ENCODE measurements around the gene PTGDR. TPM values are rescaled to one million over a fixed set of nuclear protein-coding genes. Genes with fewer than 3 reads are reported as not detected.
A peak's percentile ranks its signal among the peaks of the same experiment; 100 is the strongest.

The PTGDR gene
- total RNA-seq, 2 donors from 2014 or later = 0.18 TPM; not detected in 1

- peak in 1 of 2 donors; percentile 35 for ATAC-seq
- Mint-ChIP-seq H3K9me3 (peaks cover 3 to 5% of the 10 kb centered on the region in 2 donors), H3K27ac (no peak overlapping the region), H3K36me3 (peaks cover 0 to 7% of the 10 kb centered on the region in 2 donors)
- DNase-seq (ENCODE audit: low spot score in 2 of 2) = no peak
Measured at GRCh38 chr14:52286661-52287649, 19.5 kb downstream of the PTGDR start.

GRCh38 chr14:52296378-52296777 lies 28.9 kb downstream of the PTGDR start:
- Mint-ChIP-seq H3K9me3 (no peaks in the 10 kb centered on the region), H3K36me3 (no peaks in the 10 kb centered on the region), H3K27ac (no peak overlapping the region)
- DNase-seq (ENCODE audit: low spot score in 2 of 2) (no peak), ATAC-seq (no peak)

GRCh38 chr14:52298795-52299194 lies 31.3 kb downstream of the PTGDR start:
- DNase-seq (ENCODE audit: low spot score in 2 of 2) (no peak), ATAC-seq (no peak)
- H3K27ac Mint-ChIP-seq = no peak overlapping the region
- no peaks in the 10 kb centered on the region for H3K9me3 Mint-ChIP-seq
- no peaks in the 10 kb centered on the region for H3K36me3 Mint-ChIP-seq

GRCh38 chr14:52299692-52300278 lies 32.3 kb downstream of the PTGDR start:
- H3K27ac Mint-ChIP-seq = no peak overlapping the region
- ATAC-seq (peak in 1 of 2 donors; percentile 26), DNase-seq (ENCODE audit: low spot score in 2 of 2) (no peak)
- no peaks in the 10 kb centered on the region for H3K36me3 Mint-ChIP-seq
- no peaks in the 10 kb centered on the region for H3K9me3 Mint-ChIP-seq

- Mint-ChIP-seq H3K27ac (peak overlapping the region in 1 of 2 donors; percentile 51), H3K36me3 (peaks cover 0 to 4% of the 10 kb centered on the region in 2 donors), H3K9me3 (no peaks in the 10 kb centered on the region)
- DNase-seq (ENCODE audit: low spot score in 2 of 2) (no peak), ATAC-seq (no peak)
Measured at GRCh38 chr14:52303236-52303635, 35.7 kb downstream of the PTGDR start.

- ATAC-seq (no peak), DNase-seq (ENCODE audit: low spot score in 2 of 2) (no peak)
- Mint-ChIP-seq H3K9me3 (no peaks in the 10 kb centered on the region), H3K27ac (no peak overlapping the region), H3K36me3 (peaks cover 0 to 6% of the 10 kb centered on the region in 2 donors)
Measured at GRCh38 chr14:52304248-52304904, 36.9 kb downstream of the PTGDR start.

GRCh38 chr14:52305014-52305413 lies 37.5 kb downstream of the PTGDR start:
- ATAC-seq (no peak), DNase-seq (ENCODE audit: low spot score in 2 of 2) (no peak)
- Mint-ChIP-seq H3K9me3 (no peaks in the 10 kb centered on the region), H3K36me3 (peaks cover 0 to 6% of the 10 kb centered on the region in 2 donors), H3K27ac (no peak overlapping the region)

- Mint-ChIP-seq H3K27ac (peak overlapping the region in 1 of 2 donors; percentile 33), H3K9me3 (no peaks in the 10 kb centered on the region), H3K36me3 (peaks cover 0 to 6% of the 10 kb centered on the region in 2 donors)
- ATAC-seq (no peak), DNase-seq (ENCODE audit: low spot score in 2 of 2) (no peak)
Measured at GRCh38 chr14:52307376-52307775, 39.9 kb downstream of the PTGDR start.

DNA sequence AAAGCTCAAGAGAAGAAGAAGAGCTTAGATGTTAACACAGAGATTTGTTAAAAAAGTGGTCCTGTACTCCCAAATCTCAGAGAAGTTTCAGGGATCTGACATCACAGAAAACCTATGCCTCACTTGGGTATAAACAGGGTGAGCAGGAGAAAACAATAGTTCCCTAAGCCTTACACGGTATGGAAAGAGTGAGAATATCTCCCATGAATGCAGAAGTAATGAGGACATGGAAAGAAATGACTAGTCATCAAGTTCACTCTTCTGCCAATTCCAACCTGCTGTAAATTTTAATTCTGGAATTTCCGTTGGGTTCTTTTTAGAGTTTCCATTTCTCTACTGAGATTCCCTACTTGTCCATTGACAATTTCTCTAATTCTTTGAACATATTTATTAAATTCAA lies 40.4 kb downstream of the PTGDR start:
- Mint-ChIP-seq H3K36me3 (peaks cover 0 to 6% of the 10 kb centered on the region in 2 donors), H3K9me3 (no peaks in the 10 kb centered on the region), H3K27ac (peak overlapping the region in 1 of 2 donors; percentile 33)
- DNase-seq (ENCODE audit: low spot score in 2 of 2) = no peak
- ATAC-seq = peak; percentile 39 to 48

DNA sequence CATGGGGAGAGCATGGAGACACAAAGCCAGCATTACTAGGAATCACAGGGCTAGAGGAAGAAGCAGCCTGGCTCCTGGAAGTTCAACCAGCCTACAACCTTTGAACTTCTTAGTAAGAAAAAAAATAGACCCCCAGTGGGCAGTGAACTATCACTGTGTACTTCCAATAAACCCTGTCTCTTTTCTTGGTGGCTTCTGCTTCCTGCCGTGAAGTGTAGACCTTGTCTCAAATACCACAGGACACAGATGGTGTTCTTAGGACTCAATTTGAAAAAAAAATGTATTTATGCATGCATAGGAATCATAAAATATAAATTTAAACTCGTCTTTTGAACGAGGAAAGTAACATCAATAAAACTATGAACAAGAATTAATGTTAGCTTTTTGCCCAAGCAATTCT lies 43.0 kb downstream of the PTGDR start:
- peaks cover 6 to 12% of the 10 kb centered on the region in 2 donors for H3K36me3 Mint-ChIP-seq
- ATAC-seq (no peak), DNase-seq (ENCODE audit: low spot score in 2 of 2) (no peak)
- no peaks in the 10 kb centered on the region for H3K9me3 Mint-ChIP-seq
- H3K27ac Mint-ChIP-seq = no peak overlapping the region

DNA sequence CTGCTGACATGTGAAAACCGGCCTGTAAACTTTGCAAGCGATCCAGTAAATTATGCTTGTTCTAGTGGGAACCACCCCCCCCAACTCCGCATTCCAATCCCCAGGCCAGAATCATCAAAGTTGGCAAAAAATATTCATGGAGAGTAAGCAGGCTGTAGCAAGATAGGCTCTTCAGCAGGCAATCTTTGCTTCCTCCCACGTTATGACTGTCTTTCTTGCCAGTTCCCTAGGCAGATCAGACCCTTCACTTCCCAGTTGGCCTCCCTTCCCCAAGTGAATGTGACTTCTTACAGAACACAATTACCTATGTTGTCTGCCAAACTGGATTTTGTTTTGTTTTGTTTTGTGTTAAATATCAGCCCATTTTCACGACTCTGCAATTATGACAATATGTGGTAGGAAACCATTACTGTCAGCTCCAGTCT lies 45.4 kb downstream of the PTGDR start:
- Mint-ChIP-seq H3K36me3 (peaks cover 5 to 12% of the 10 kb centered on the region in 2 donors), H3K27ac (no peak overlapping the region)
- no peak for ATAC-seq

GRCh38 chr14:52313462-52313861 lies 46.0 kb downstream of the PTGDR start:
- Mint-ChIP-seq H3K27ac (peak overlapping the region in 1 of 2 donors; percentile 73), H3K36me3 (peaks cover 0 to 12% of the 10 kb centered on the region in 2 donors), H3K9me3 (no peaks in the 10 kb centered on the region)
- no peak for ATAC-seq
- no peak for DNase-seq (ENCODE audit: low spot score in 2 of 2)

More for the DNA sequence above, 45.4 kb downstream of the PTGDR start:
- H3K9me3 Mint-ChIP-seq = no peaks in the 10 kb centered on the region
- no peak for DNase-seq (ENCODE audit: low spot score in 2 of 2)

- peak; percentile 65 to 82 for ATAC-seq
Measured at GRCh38 chr14:52313903-52314594, 46.6 kb downstream of the PTGDR start, which contains the start of gene PTGER2. Gene PTGER2, plus strand, starts transcription at chr14:52314312. Its CDS starts 237 bp downstream, at chr14:52314549.

DNA sequence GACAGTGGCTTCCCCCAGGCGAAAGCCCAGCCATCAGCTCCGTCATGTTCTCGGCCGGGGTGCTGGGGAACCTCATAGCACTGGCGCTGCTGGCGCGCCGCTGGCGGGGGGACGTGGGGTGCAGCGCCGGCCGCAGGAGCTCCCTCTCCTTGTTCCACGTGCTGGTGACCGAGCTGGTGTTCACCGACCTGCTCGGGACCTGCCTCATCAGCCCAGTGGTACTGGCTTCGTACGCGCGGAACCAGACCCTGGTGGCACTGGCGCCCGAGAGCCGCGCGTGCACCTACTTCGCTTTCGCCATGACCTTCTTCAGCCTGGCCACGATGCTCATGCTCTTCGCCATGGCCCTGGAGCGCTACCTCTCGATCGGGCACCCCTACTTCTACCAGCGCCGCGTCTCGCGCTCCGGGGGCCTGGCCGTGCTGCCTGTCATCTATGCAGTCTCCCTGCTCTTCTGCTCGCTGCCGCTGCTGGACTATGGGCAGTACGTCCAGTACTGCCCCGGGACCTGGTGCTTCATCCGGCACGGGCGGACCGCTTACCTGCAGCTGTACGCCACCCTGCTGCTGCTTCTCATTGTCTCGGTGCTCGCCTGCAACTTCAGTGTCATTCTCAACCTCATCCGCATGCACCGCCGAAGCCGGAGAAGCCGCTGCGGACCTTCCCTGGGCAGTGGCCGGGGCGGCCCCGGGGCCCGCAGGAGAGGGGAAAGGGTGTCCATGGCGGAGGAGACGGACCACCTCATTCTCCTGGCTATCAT lies 47.3 kb downstream of the PTGDR start:
- peak; percentile 51 to 58 for ATAC-seq
- Mint-ChIP-seq H3K9me3 (no peaks in the 10 kb centered on the region), H3K36me3 (peaks cover 1 to 12% of the 10 kb centered on the region in 2 donors), H3K27ac (peak overlapping the region; percentile 58 to 73)
- DNase-seq (ENCODE audit: low spot score in 2 of 2) = peak in 1 of 2 donors; percentile 47

More at GRCh38 chr14:52313903-52314594, 46.6 kb downstream of the PTGDR start, which contains the start of gene PTGER2:
- Mint-ChIP-seq H3K9me3 (no peaks in the 10 kb centered on the region), H3K27ac (peak within 1 kb of the TSS; percentile 61 to 73), H3K36me3 (peaks cover 0 to 12% of the 10 kb centered on the region in 2 donors)
- peak; percentile 57 to 84 for DNase-seq (ENCODE audit: low spot score in 2 of 2)

DNA sequence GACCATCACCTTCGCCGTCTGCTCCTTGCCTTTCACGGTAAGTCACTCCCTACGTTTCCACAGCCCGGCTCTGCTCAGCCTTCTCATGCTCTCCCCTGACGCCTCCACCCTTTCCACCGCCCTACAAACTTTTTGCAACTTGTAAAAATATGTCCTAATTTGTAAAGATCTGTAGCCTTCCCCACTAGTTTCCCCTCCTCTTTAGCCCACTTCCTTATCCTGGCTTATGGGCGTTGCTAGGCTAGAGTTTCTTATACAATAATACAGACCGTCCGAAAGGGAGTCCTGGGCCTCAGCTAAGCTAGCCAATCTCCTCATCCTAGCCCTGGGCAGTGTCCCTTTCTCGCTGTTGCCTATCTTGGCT lies 47.8 kb downstream of the PTGDR start:
- ATAC-seq (peak; percentile 11 to 32), DNase-seq (ENCODE audit: low spot score in 2 of 2) (no peak)
- H3K27ac Mint-ChIP-seq = peak overlapping the region in 1 of 2 donors; percentile 73
- H3K9me3 Mint-ChIP-seq = no peaks in the 10 kb centered on the region
- peaks cover 7 to 12% of the 10 kb centered on the region in 2 donors for H3K36me3 Mint-ChIP-seq
